H9 (cell line): Measurements from ENCODE around the gene VASN. TPM values are rescaled to one million over a fixed set of nuclear protein-coding genes. Genes with fewer than 3 reads are reported as not detected.
A peak's percentile ranks its signal among the peaks of the same experiment; 100 is the strongest.

ENCODE experiments used
- DNase-seq: peaks from one replicate; pipeline ENCODE4 v3.0.0-alpha.2; 2017
- H2AFZ ChIP-seq: one replicate; pipeline ENCODE4 v1.6.1; 2013; ENCODE audit warnings: mild to moderate bottlenecking, low read length, control low read depth, moderate library complexity
- H2AK5ac ChIP-seq: 2 replicates; pipeline ENCODE4 v1.6.1; 2013; ENCODE audit warnings: low read length, control low read depth, mixed read lengths; ENCODE audit not compliant: insufficient read length
- H2BK120ac ChIP-seq: one replicate; pipeline ENCODE4 v1.6.1; 2013; ENCODE audit warnings: low read depth, mild to moderate bottlenecking, low read length, control low read depth, inconsistent platforms; ENCODE audit not compliant: poor library complexity, severe bottlenecking
- H2BK12ac ChIP-seq: 2 replicates; pipeline ENCODE4 v1.6.1; 2013; ENCODE audit warnings: low read length, control low read depth, mixed read lengths, low read depth; ENCODE audit not compliant: insufficient read length
- H2BK15ac ChIP-seq: 2 replicates; pipeline ENCODE4 v1.6.1; 2013; ENCODE audit warnings: low read depth, low read length, control low read depth
- H2BK20ac ChIP-seq: one replicate; pipeline ENCODE4 v1.6.1; 2013; ENCODE audit warnings: low read depth, mild to moderate bottlenecking, low read length, control low read depth, inconsistent platforms; ENCODE audit not compliant: poor library complexity, severe bottlenecking
- H2BK5ac ChIP-seq: 2 replicates; pipeline ENCODE4 v1.6.1; 2013; ENCODE audit warnings: low read length, control low read depth, mixed read lengths; ENCODE audit not compliant: insufficient read length
- H3K14ac ChIP-seq: 2 replicates; pipeline ENCODE4 v1.6.1; 2013; ENCODE audit warnings: low read length, control low read depth; ENCODE audit not compliant: insufficient read depth
- H3K18ac ChIP-seq: 2 replicates; pipeline ENCODE4 v1.6.1; 2013; ENCODE audit warnings: low read depth, mild to moderate bottlenecking, mixed read lengths, low read length, control low read depth; ENCODE audit not compliant: insufficient read length
- H3K23ac ChIP-seq: 2 replicates; pipeline ENCODE4 v1.6.1; 2013; ENCODE audit warnings: low read length, control low read depth, mixed read lengths, low read depth; ENCODE audit not compliant: insufficient read length
- H3K23me2 ChIP-seq: 2 replicates; pipeline ENCODE4 v1.6.1; 2013; ENCODE audit warnings: low read depth, mild to moderate bottlenecking, mixed read lengths, low read length, control low read depth; ENCODE audit not compliant: insufficient read length, poor library complexity, severe bottlenecking
- H3K27ac ChIP-seq: 2 replicates; pipeline ENCODE4 v1.5.1; 2013; ENCODE audit warnings: low read length, control low read depth, mixed read lengths, low read depth; ENCODE audit not compliant: insufficient read length
- H3K27me3 ChIP-seq: 2 replicates; pipeline ENCODE4 v1.6.1; 2013; ENCODE audit warnings: low read length, control low read depth, inconsistent platforms; ENCODE audit not compliant: insufficient read depth
- H3K4ac ChIP-seq: 2 replicates; pipeline ENCODE4 v1.6.1; 2013; ENCODE audit warnings: low read depth, mild to moderate bottlenecking, control low read depth, inconsistent platforms, low read length, moderate library complexity
- H3K4me1 ChIP-seq: 2 replicates; pipeline ENCODE4 v1.6.1; 2013; ENCODE audit warnings: low read length, control low read depth, inconsistent platforms; ENCODE audit not compliant: insufficient read depth
- H3K4me2 ChIP-seq: 2 replicates; pipeline ENCODE4 v1.6.1; 2013; ENCODE audit warnings: low read length, control low read depth, mixed read lengths; ENCODE audit not compliant: insufficient read length, insufficient read depth
- H3K56ac ChIP-seq: 2 replicates; pipeline ENCODE4 v1.6.1; 2013; ENCODE audit warnings: low read depth, mild to moderate bottlenecking, mixed read lengths, low read length, control low read depth; ENCODE audit not compliant: insufficient read length
- H3K79me1 ChIP-seq: 2 replicates; pipeline ENCODE4 v1.6.1; 2013; ENCODE audit warnings: low read depth, mild to moderate bottlenecking, moderate library complexity, low read length, control low read depth, inconsistent platforms; ENCODE audit not compliant: insufficient read depth, poor library complexity, severe bottlenecking
- H3K79me2 ChIP-seq: 2 replicates; pipeline ENCODE4 v1.6.1; 2013; ENCODE audit warnings: low read length, control low read depth, inconsistent platforms; ENCODE audit not compliant: insufficient read depth
- H3K9ac ChIP-seq: 2 replicates; pipeline ENCODE4 v1.6.1; 2013; ENCODE audit warnings: low read length, control low read depth, mixed read lengths; ENCODE audit not compliant: insufficient read length; ENCODE audit errors: extremely low read depth
- H3K9me3 ChIP-seq: one replicate; pipeline ENCODE4 v1.6.1; 2013; ENCODE audit warnings: low read depth, low read length, inconsistent platforms; ENCODE audit not compliant: control insufficient read depth
- H3T11ph ChIP-seq: one replicate; pipeline ENCODE4 v1.6.1; 2013; ENCODE audit warnings: mild to moderate bottlenecking, low read length, control low read depth, inconsistent platforms
- H4K20me1 ChIP-seq: one replicate; pipeline ENCODE4 v1.6.1; 2013; ENCODE audit not compliant: control insufficient read depth, insufficient read length, insufficient read depth
- H4K5ac ChIP-seq: 2 replicates; pipeline ENCODE4 v1.6.1; 2013; ENCODE audit warnings: low read depth, mild to moderate bottlenecking, mixed read lengths, low read length, control low read depth; ENCODE audit not compliant: insufficient read length
- H4K8ac ChIP-seq: replicated peaks from 2 replicates; pipeline ENCODE4 v1.6.1; 2013; ENCODE audit warnings: low read length, control low read depth, mixed read lengths, low read depth; ENCODE audit not compliant: insufficient read length
- H4K91ac ChIP-seq: 2 replicates; pipeline ENCODE4 v1.6.1; 2013; ENCODE audit warnings: low read depth, mild to moderate bottlenecking, moderate library complexity, mixed read lengths, low read length, control low read depth; ENCODE audit not compliant: insufficient read length
- H3K27ac Mint-ChIP-seq, 3 experiments: 2 replicates in 2 of 3; 3 replicates in 1 of 3; pipeline ENCODE4 v1.8.0; 2020 to 2021; ENCODE audit warnings: mixed read lengths in 3 of 3, mild to moderate bottlenecking in 1 of 3, moderate library complexity in 1 of 3
- H3K27me3 Mint-ChIP-seq: 2 replicates; pipeline ENCODE4 v1.8.0; 2021; ENCODE audit warnings: low read depth, mild to moderate bottlenecking, moderate library complexity, mixed read lengths
- H3K36me3 Mint-ChIP-seq, 3 experiments: 2 replicates in 2 of 3; 3 replicates in 1 of 3; pipeline ENCODE4 v1.8.0; 2020 to 2021; ENCODE audit warnings: low read depth in 3 of 3, mixed read lengths in 3 of 3; ENCODE audit not compliant: insufficient read depth in 1 of 3
- H3K4me1 Mint-ChIP-seq, 2 experiments: 2 replicates each; pipeline ENCODE4 v1.8.0; 2020; ENCODE audit warnings: mixed read lengths in 2 of 2
- H3K4me3 Mint-ChIP-seq, 2 experiments: 2 replicates in 1 of 2; 3 replicates in 1 of 2; pipeline ENCODE4 v1.8.0; 2020 to 2021; ENCODE audit warnings: mild to moderate bottlenecking in 2 of 2, mixed read lengths in 2 of 2, moderate library complexity in 1 of 2
- H3K9me3 Mint-ChIP-seq, 2 experiments: 2 replicates in 1 of 2; 3 replicates in 1 of 2; pipeline ENCODE4 v1.8.0; 2020; ENCODE audit warnings: mild to moderate bottlenecking in 2 of 2, mixed read lengths in 2 of 2, moderate library complexity in 1 of 2
- WGBS: extraction: QIAGEN DNeasy Blood & Tissue Kit; methylation state at CpG from one replicate; pipeline ENCODE4 v1.1.7; 2013; ENCODE audit warnings: missing lambda C conversion rate, low lambda C conversion rate, mixed read lengths; ENCODE audit not compliant: insufficient read length; ENCODE audit errors: extremely low coverage; 5-methylcytosine and 5-hydroxymethylcytosine counted together
- total RNA-seq: library from RNA; stranded (reverse); gene quantifications from 2 replicates; pipeline ENCODE4 v1.2.1, GENCODE V29; 2021
- TF ChIP-seq, protein P1 (sequence below): fragments of 200-600 bp; sonication (generic); conservative IDR thresholded peaks from 3 replicates; pipeline ENCODE4 v1.8.0; 2021; ENCODE audit warnings: antibody characterized with exemption, mild to moderate bottlenecking

VASN gene
- total RNA-seq, 1 experiment from 2014 or later, result 11.0 TPM

DNA sequence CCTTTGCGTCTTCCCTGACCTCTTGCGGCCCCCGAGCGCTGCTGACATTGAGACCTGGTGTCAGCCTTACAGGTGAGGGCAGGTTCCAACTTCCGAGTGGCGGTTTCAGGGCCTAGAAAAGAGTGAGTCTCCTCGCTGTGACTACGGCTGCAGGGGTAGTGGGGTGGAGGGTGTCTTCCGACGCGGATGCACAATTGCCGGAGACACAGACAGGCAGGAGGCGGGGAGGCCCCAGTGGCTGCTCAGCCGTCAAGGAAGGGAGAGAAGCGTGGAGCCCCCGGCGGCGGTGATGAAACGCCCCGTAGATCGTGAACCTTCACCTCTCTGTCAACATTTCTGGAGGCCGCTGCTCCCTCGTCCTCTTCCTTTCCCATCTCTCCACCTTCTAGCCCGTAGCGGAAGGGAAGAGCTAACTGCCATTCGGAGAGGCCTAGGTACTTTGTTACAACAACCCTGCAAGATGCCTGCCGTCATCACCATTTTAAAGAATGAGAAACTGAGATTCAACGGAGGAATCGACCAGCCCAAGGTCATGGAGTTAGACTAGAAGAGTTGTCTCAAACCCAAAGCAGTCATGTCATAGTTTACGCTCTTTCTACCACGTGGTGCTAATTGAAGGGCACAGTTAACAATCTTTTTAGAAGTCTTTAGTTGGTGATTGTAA, 54.5 kb downstream of the VASN start:
- no CpG with 5 or more reads among the region's 31 CpGs for WGBS
- Histone ChIP-seq H3T11ph (no peak overlapping the region), H3K79me2 (peaks cover 12% of the 10 kb centered on the region; the same call in 1 of the 2 replicates)

More for the DNA sequence above, 54.5 kb downstream of the VASN start:
- H2AFZ ChIP-seq, result no peak overlapping the region
- H3K4me3 Mint-ChIP-seq, result peak overlapping the region; percentile 99
- H3K56ac ChIP-seq, result no peak overlapping the region
- H3K36me3 Mint-ChIP-seq, result peaks cover 14 to 22% (median 16%) of the 10 kb centered on the region in 3 experiments; a peak in 6 of 7 replicates
- no peak overlapping the region for H4K8ac ChIP-seq
- H3K9me3 Mint-ChIP-seq, result no peaks in the 10 kb centered on the region
- TF ChIP-seq, protein P1, sequence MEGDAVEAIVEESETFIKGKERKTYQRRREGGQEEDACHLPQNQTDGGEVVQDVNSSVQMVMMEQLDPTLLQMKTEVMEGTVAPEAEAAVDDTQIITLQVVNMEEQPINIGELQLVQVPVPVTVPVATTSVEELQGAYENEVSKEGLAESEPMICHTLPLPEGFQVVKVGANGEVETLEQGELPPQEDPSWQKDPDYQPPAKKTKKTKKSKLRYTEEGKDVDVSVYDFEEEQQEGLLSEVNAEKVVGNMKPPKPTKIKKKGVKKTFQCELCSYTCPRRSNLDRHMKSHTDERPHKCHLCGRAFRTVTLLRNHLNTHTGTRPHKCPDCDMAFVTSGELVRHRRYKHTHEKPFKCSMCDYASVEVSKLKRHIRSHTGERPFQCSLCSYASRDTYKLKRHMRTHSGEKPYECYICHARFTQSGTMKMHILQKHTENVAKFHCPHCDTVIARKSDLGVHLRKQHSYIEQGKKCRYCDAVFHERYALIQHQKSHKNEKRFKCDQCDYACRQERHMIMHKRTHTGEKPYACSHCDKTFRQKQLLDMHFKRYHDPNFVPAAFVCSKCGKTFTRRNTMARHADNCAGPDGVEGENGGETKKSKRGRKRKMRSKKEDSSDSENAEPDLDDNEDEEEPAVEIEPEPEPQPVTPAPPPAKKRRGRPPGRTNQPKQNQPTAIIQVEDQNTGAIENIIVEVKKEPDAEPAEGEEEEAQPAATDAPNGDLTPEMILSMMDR, result no peak
- no peak overlapping the region for H3K23ac ChIP-seq
- H3K4me2 ChIP-seq, result peak overlapping the region; percentile 99
- H2BK5ac ChIP-seq, result no peak overlapping the region
- H2BK20ac ChIP-seq, result no peak overlapping the region
- H4K20me1 ChIP-seq, result no peaks in the 10 kb centered on the region
- no peak overlapping the region for H4K91ac ChIP-seq
- H3K27me3 Mint-ChIP-seq, result no peaks in the 10 kb centered on the region
- H3K18ac ChIP-seq, result no peak overlapping the region
- H3K27ac ChIP-seq, result no peak overlapping the region
- H2BK12ac ChIP-seq, result no peak overlapping the region
- no peak for DNase-seq
- H2AK5ac ChIP-seq, result no peak overlapping the region
- no peak overlapping the region for H2BK15ac ChIP-seq
- no peak overlapping the region for H4K5ac ChIP-seq
- no peak overlapping the region for H2BK120ac ChIP-seq
- no peaks in the 10 kb centered on the region for H3K27me3 ChIP-seq
- H3K79me1 ChIP-seq, result no peaks in the 10 kb centered on the region
- H3K4me1 Mint-ChIP-seq, result peaks cover 15 to 21% of the 10 kb centered on the region in 2 experiments
- H3K4ac ChIP-seq, result no peak overlapping the region
- H3K9me3 ChIP-seq, result no peaks in the 10 kb centered on the region
- no peaks in the 10 kb centered on the region for H3K4me1 ChIP-seq
- peak overlapping the region; percentile 94 to 98 (median 96) for H3K27ac Mint-ChIP-seq
- H3K23me2 ChIP-seq, result peaks cover 7% of the 10 kb centered on the region
- H3K14ac ChIP-seq, result peak overlapping the region; percentile 6; the same call in 1 of the 2 replicates
- peak overlapping the region; percentile 89 for H3K9ac ChIP-seq
